Fibroblast of lung (primary cell): Measurements from ENCODE around the gene CERS6.

Experiments used
- CTCF ChIP-seq, 2 donors: IDR thresholded peaks in 1 of 2; conservative IDR thresholded peaks in 1 of 2; 1 replicate in 1 of 2; 2 replicates in 1 of 2; pipeline ENCODE4 v1.5.1; 2011 to 2012; ENCODE audit warnings: low read length in 2 of 2, control low read depth in 1 of 2, inconsistent platforms in 1 of 2, low read depth in 1 of 2, mild to moderate bottlenecking in 1 of 2
- EZH2 ChIP-seq: IDR thresholded peaks from 2 replicates; pipeline ENCODE4 v1.5.1; 2012; ENCODE audit warnings: low read length, control low read depth, mild to moderate bottlenecking; ENCODE audit errors: missing control alignments

GRCh38 chr2:168726375-168726774 is 270.3 kb downstream of the CERS6 start:
- TF ChIP-seq EZH2: no peak
- TF ChIP-seq CTCF (conservative IDR thresholded peaks at IDR 0.05 in 1 of 2, IDR thresholded peaks at IDR 0.05 in 1 of 2; ENCODE audit: low read depth in 1 of 2, low read length in 2 of 2): no peak
